NT2/D1 (cell line): Measurements from ENCODE around the gene KISS1R.

Experiments used
- YY1 ChIP-seq: IDR thresholded peaks from 2 replicates; pipeline ENCODE4 v1.6.1; 2011; ENCODE audit not compliant: insufficient read length, insufficient read depth
- ZNF274 ChIP-seq: IDR thresholded peaks from 2 replicates; pipeline ENCODE4 v1.6.1; 2011; ENCODE audit warnings: mild to moderate bottlenecking, low read depth, low read length

GRCh38 chr19:871446-872265 lies 45.5 kb upstream of the KISS1R start:
- no peak for TF ChIP-seq YY1
- no peak for TF ChIP-seq ZNF274
